Measurements from ENCODE around the gene SPTB.

GRCh38 chr14:64828071-64828470 is 51.6 kb downstream of the SPTB start:
- TF ChIP-seq CTCF (IDR thresholded peaks at IDR 0.05) (no peak), POLR2A (IDR thresholded peaks at IDR 0.05) (no peak)
